GM12891 (cell line): Measurements from ENCODE around the gene PAPSS2.

Experiments used
- DNase-seq: peaks from one replicate; pipeline ENCODE4 v3.0.0; 2011; ENCODE audit warnings: low spot score; ENCODE audit not compliant: insufficient read length
- FAIRE-seq: peaks from 2 replicates; lab custom pipeline; 2011; peaks lifted over from hg19 to GRCh38; lab: Jason Lieb, UNC
- PAX5 ChIP-seq: IDR thresholded peaks from 2 replicates; pipeline ENCODE4 v1.6.1; 2011; ENCODE audit warnings: low read length, moderate library complexity, mild to moderate bottlenecking; ENCODE audit not compliant: insufficient read depth, severe bottlenecking
- POLR2A ChIP-seq: IDR thresholded peaks from 2 replicates; pipeline ENCODE4 v1.6.1; 2011; ENCODE audit warnings: low read depth, low read length, control low read depth
- POLR2AphosphoS5 ChIP-seq: IDR thresholded peaks from 2 replicates; pipeline ENCODE4 v1.6.1; 2011; ENCODE audit warnings: low read depth, low read length, control low read depth
- POU2F2 ChIP-seq: IDR thresholded peaks from 2 replicates; pipeline ENCODE4 v1.6.1; 2011; ENCODE audit warnings: low read depth, mild to moderate bottlenecking, control low read depth, low read length, moderate library complexity
- SPI1 ChIP-seq: IDR thresholded peaks from 2 replicates; pipeline ENCODE4 v1.6.1; 2011; ENCODE audit warnings: low read depth, low read length, control low read depth
- TAF1 ChIP-seq: IDR thresholded peaks from 2 replicates; pipeline ENCODE4 v1.6.1; 2011; ENCODE audit warnings: low read depth, low read length, control low read depth

The PAPSS2 gene

GRCh38 chr10:87700031-87700796 is 40.5 kb downstream of the PAPSS2 start:
- DNase-seq (no peak), FAIRE-seq (no peak)
- no peak for TF ChIP-seq SPI1
- no peak for TF ChIP-seq POU2F2

GRCh38 chr10:87702260-87702972 is 42.7 kb downstream of the PAPSS2 start:
- TF ChIP-seq POLR2AphosphoS5: no peak
- no peak for TF ChIP-seq SPI1
- TF ChIP-seq TAF1: no peak
- no peak for TF ChIP-seq POLR2A
- TF ChIP-seq POU2F2: no peak
- no peak for TF ChIP-seq PAX5
- FAIRE-seq (no peak), DNase-seq (no peak)

- DNase-seq: no peak
- no peak for FAIRE-seq
- no peak for TF ChIP-seq POLR2A
- TF ChIP-seq POU2F2: no peak
- TF ChIP-seq PAX5: no peak
- no peak for TF ChIP-seq SPI1
- TF ChIP-seq POLR2AphosphoS5: no peak
- no peak for TF ChIP-seq TAF1
These were observed 43.3 kb downstream of the PAPSS2 start for GRCh38 chr10:87702973-87703294.

GRCh38 chr10:87703771-87704170 is 44.1 kb downstream of the PAPSS2 start:
- DNase-seq (no peak), FAIRE-seq (no peak)
- no peak for TF ChIP-seq TAF1

GRCh38 chr10:87705339-87705738 is 45.7 kb downstream of the PAPSS2 start:
- DNase-seq (no peak), FAIRE-seq (no peak)
- TF ChIP-seq SPI1: no peak
- TF ChIP-seq PAX5: no peak
- no peak for TF ChIP-seq POU2F2
- no peak for TF ChIP-seq TAF1
- TF ChIP-seq POLR2A: no peak
- no peak for TF ChIP-seq POLR2AphosphoS5

GRCh38 chr10:87706731-87707130 is 47.1 kb downstream of the PAPSS2 start:
- no peak for FAIRE-seq

GRCh38 chr10:87707254-87707653 is 47.6 kb downstream of the PAPSS2 start:
- FAIRE-seq: no peak
- no peak for TF ChIP-seq POLR2A
- TF ChIP-seq POU2F2: no peak
- TF ChIP-seq TAF1: no peak
- TF ChIP-seq POLR2AphosphoS5: no peak
- TF ChIP-seq PAX5: no peak
- TF ChIP-seq SPI1: no peak
- DNase-seq: no peak

More at GRCh38 chr10:87706731-87707130, 47.1 kb downstream of the PAPSS2 start:
- DNase-seq: no peak
- TF ChIP-seq PAX5: no peak
- TF ChIP-seq SPI1: no peak
- TF ChIP-seq POLR2AphosphoS5: no peak
- no peak for TF ChIP-seq POU2F2
- TF ChIP-seq POLR2A: no peak
- no peak for TF ChIP-seq TAF1

- no peak for DNase-seq
- no peak for TF ChIP-seq SPI1
- TF ChIP-seq PAX5: no peak
- TF ChIP-seq TAF1: no peak
- no peak for TF ChIP-seq POU2F2
- no peak for TF ChIP-seq POLR2AphosphoS5
- TF ChIP-seq POLR2A: no peak
- FAIRE-seq: no peak
These were observed 53.4 kb downstream of the PAPSS2 start for GRCh38 chr10:87712913-87713616.

GRCh38 chr10:87713707-87714106 is 54.0 kb downstream of the PAPSS2 start:
- TF ChIP-seq POU2F2 (no peak), POLR2AphosphoS5 (no peak), PAX5 (no peak), POLR2A (no peak), TAF1 (no peak), SPI1 (no peak)
- DNase-seq: no peak
- no peak for FAIRE-seq
